Uterus (tissue), 2 donors: ENCODE measurements around the gene BBS9.

ENCODE experiments used
- POLR2A ChIP-seq, 2 donors: fragments of 450-650 bp; IDR thresholded peaks; one replicate each; pipeline ENCODE4 v1.6.1; 2016; ENCODE audit warnings: antibody characterized with exemption in 2 of 2, mild to moderate bottlenecking in 1 of 2, moderate library complexity in 1 of 2
- TF ChIP-seq, protein P1 (sequence below), 4 experiments: fragments of 200-600 bp in 2 of 4; fragments of 450-650 bp in 2 of 4; sonication (generic) in 2 of 4; IDR thresholded peaks; one replicate each; pipeline ENCODE4 v1.5.1; 2016 to 2019; ENCODE audit warnings: antibody characterized with exemption in 4 of 4, mild to moderate bottlenecking in 2 of 4, moderate library complexity in 1 of 4

- TF ChIP-seq, protein P1, sequence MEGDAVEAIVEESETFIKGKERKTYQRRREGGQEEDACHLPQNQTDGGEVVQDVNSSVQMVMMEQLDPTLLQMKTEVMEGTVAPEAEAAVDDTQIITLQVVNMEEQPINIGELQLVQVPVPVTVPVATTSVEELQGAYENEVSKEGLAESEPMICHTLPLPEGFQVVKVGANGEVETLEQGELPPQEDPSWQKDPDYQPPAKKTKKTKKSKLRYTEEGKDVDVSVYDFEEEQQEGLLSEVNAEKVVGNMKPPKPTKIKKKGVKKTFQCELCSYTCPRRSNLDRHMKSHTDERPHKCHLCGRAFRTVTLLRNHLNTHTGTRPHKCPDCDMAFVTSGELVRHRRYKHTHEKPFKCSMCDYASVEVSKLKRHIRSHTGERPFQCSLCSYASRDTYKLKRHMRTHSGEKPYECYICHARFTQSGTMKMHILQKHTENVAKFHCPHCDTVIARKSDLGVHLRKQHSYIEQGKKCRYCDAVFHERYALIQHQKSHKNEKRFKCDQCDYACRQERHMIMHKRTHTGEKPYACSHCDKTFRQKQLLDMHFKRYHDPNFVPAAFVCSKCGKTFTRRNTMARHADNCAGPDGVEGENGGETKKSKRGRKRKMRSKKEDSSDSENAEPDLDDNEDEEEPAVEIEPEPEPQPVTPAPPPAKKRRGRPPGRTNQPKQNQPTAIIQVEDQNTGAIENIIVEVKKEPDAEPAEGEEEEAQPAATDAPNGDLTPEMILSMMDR (IDR thresholded peaks at IDR 0.05): no peak
- no peak for TF ChIP-seq POLR2A (IDR thresholded peaks at IDR 0.05)
These were observed 487.4 kb downstream of the BBS9 start for GRCh38 chr7:33616752-33617151.
